NCI-H146 treated with DMSO at 0.1 percent for 48 hours (cell line): ENCODE results near the gene TMC1.
"Not testable (repeated sequence)": the region's sequence is repeated elsewhere in the genome, so short reads cannot be mapped to it uniquely, and the experiment has no call there.

Experiments used
- DNase-seq: peaks from one replicate; lab custom pipeline; 2025; ENCODE audit not compliant: unreplicated experiment; lab: John Stamatoyannopoulos, UW

The TMC1 gene

GRCh38 chr9:72521416-72521815 is at the start of gene TMC1:
TMC1 (plus strand) TSS chr9:72521608; CDS start chr9:72648649, 127,041 bp downstream.
- not testable (repeated sequence) for DNase-seq

GRCh38 chr9:72473474-72474261 is 47.7 kb upstream of the TMC1 start:
- DNase-seq: no peak

- no peak for DNase-seq
Observed at GRCh38 chr9:72474676-72475075, 46.7 kb upstream of the TMC1 start.

- no peak for DNase-seq
Observed at GRCh38 chr9:72476100-72476499, 45.3 kb upstream of the TMC1 start.

GRCh38 chr9:72476617-72477437 is 44.6 kb upstream of the TMC1 start:
- DNase-seq: no peak

- DNase-seq: no peak
Observed at GRCh38 chr9:72477930-72478518, 43.4 kb upstream of the TMC1 start.

- DNase-seq: no peak
Observed at GRCh38 chr9:72478966-72479365, 42.4 kb upstream of the TMC1 start.

- not testable (repeated sequence) for DNase-seq
Observed at GRCh38 chr9:72480261-72480660, 41.1 kb upstream of the TMC1 start.

GRCh38 chr9:72480921-72481320 is 40.5 kb upstream of the TMC1 start:
- no peak for DNase-seq

- DNase-seq: no peak
Observed at GRCh38 chr9:72485821-72486593, 35.4 kb upstream of the TMC1 start.

- no peak for DNase-seq
Observed at GRCh38 chr9:72486594-72486955, 34.8 kb upstream of the TMC1 start.

- not testable (repeated sequence) for DNase-seq
Observed at GRCh38 chr9:72487665-72488064, 33.7 kb upstream of the TMC1 start.

GRCh38 chr9:72489986-72490385 is 31.4 kb upstream of the TMC1 start:
- DNase-seq: no peak

- no peak for DNase-seq
Observed at GRCh38 chr9:72491242-72491641, 30.2 kb upstream of the TMC1 start.

- no peak for DNase-seq
Observed at GRCh38 chr9:72494051-72494450, 27.4 kb upstream of the TMC1 start.

GRCh38 chr9:72497447-72498046 is 23.9 kb upstream of the TMC1 start:
- DNase-seq: no peak

- DNase-seq: no peak
Observed at GRCh38 chr9:72506615-72507014, 14.8 kb upstream of the TMC1 start.

- DNase-seq: no peak
Observed at GRCh38 chr9:72509053-72509452, 12.4 kb upstream of the TMC1 start.

- no peak for DNase-seq
Observed at GRCh38 chr9:72509635-72510034, 11.8 kb upstream of the TMC1 start.

- not testable (repeated sequence) for DNase-seq
Observed at GRCh38 chr9:72521011-72521410, 397 bp upstream of the TMC1 start.
